ENCODE data around the gene MYO18B.

The MYO18B gene

DNA sequence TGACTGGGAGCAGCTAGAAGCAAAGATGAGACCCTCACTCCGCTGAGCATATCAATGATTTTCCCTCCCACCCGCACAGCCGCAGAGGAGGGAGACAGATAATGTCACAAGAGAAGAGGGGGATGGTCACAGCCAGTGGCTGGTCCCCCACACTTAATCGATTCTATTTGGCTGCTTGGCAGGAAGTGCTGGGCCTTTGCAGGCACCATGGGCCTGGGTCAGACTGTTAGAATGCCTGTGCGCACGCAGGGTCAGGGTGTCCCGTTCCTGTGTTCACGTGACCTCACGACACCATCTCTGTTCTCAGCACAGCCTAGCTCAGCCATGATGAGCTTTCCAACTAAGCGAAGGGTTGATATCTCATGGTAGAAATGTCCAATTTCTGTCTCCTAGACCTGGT is 107.0 kb downstream of the MYO18B start:
- no peaks in the 10 kb centered on the region for H3K36me3 ChIP-seq
- no peak overlapping the region for H3K4me3 ChIP-seq
- no peak overlapping the region for H3K27ac ChIP-seq
- TF ChIP-seq, protein P1, sequence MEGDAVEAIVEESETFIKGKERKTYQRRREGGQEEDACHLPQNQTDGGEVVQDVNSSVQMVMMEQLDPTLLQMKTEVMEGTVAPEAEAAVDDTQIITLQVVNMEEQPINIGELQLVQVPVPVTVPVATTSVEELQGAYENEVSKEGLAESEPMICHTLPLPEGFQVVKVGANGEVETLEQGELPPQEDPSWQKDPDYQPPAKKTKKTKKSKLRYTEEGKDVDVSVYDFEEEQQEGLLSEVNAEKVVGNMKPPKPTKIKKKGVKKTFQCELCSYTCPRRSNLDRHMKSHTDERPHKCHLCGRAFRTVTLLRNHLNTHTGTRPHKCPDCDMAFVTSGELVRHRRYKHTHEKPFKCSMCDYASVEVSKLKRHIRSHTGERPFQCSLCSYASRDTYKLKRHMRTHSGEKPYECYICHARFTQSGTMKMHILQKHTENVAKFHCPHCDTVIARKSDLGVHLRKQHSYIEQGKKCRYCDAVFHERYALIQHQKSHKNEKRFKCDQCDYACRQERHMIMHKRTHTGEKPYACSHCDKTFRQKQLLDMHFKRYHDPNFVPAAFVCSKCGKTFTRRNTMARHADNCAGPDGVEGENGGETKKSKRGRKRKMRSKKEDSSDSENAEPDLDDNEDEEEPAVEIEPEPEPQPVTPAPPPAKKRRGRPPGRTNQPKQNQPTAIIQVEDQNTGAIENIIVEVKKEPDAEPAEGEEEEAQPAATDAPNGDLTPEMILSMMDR (IDR thresholded peaks at IDR 0.05): no peak
- no peak for DNase-seq
- intact Hi-C loops (cut with DNase I; ENCODE audit: low total_unique reads): no loop called here
- no peaks in the 10 kb centered on the region for H3K9me3 ChIP-seq
- H3K4me1 ChIP-seq: no peaks in the 10 kb centered on the region
- no peaks in the 10 kb centered on the region for H3K27me3 ChIP-seq

- no peak for DNase-seq
These were observed 107.5 kb downstream of the MYO18B start for GRCh38 chr22:25849522-25849921.

GRCh38 chr22:25852223-25852622 is 110.2 kb downstream of the MYO18B start:
- H3K4me3 ChIP-seq: no peak overlapping the region
- intact Hi-C loops (cut with DNase I; ENCODE audit: low total_unique reads): no loop called here
- no peak overlapping the region for H3K27ac ChIP-seq
- no peak for DNase-seq
- H3K9me3 ChIP-seq: no peaks in the 10 kb centered on the region
- H3K27me3 ChIP-seq: no peaks in the 10 kb centered on the region
- H3K36me3 ChIP-seq: no peaks in the 10 kb centered on the region
- TF ChIP-seq, protein P1 (IDR thresholded peaks at IDR 0.05): no peak
- H3K4me1 ChIP-seq: no peaks in the 10 kb centered on the region

More at GRCh38 chr22:25849522-25849921, 107.5 kb downstream of the MYO18B start:
- H3K27me3 ChIP-seq: no peaks in the 10 kb centered on the region
- intact Hi-C loops (cut with DNase I; ENCODE audit: low total_unique reads): no loop called here
- H3K4me3 ChIP-seq: no peak overlapping the region
- H3K9me3 ChIP-seq: no peaks in the 10 kb centered on the region
- H3K27ac ChIP-seq: no peak overlapping the region
- no peaks in the 10 kb centered on the region for H3K36me3 ChIP-seq
- TF ChIP-seq, protein P1 (IDR thresholded peaks at IDR 0.05): no peak
- no peaks in the 10 kb centered on the region for H3K4me1 ChIP-seq

DNA sequence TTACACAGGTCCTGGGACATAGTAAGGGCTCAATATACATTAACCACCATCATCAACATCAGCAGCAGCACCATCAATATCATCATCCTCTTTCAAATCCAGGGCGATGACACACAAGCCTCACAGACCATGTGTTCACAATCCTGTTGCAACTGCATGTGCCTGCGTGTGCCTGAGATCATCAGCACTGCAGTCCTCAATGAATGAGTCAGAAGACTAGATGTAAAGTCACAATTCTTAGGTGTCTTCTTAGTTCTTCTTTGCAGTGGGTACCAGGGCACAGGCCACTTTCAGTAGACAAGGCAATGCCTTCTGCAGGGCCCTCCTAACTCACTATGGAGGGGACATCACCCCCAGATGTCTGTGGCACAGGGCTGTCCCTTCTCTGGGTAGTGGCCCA is 111.1 kb downstream of the MYO18B start:
- intact Hi-C loops (cut with DNase I; ENCODE audit: low total_unique reads): no loop called here

DNA sequence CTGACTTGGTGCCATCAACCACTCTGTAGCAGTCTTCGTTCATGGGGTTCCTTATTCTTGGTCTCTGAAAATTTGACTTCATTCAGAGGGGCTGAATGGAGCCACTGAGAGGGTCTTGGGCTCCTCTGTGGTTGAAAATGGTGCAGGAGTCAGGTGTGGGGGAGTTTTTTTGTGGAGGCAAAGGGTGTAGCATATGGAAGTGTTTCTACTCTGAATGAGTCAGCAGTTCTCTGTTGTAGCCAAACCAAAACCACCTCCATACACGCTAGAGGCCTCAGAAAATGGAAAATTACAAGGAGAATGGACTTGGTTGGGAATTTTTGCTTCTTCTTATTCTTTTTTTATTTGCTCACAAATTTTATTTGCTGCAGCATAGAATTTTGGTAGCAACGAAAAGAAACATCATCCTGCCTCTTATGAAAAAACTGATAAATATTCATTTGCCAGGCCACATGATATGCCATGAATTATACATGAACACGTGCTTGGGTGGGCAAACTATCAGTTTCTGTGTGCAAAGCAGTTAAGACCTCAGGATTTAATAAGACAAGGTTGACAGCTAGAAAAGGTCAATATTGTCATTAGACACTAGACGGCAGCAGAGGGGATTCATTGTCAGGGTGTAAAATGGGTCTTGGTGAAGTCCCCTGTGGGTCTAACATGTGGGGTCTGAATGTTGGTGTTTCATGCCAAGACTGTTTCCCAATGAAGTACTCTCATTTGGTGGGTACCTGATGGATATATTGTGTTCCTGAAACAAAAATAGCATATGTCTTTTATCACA is 111.7 kb downstream of the MYO18B start:
- TF ChIP-seq, protein P1 (IDR thresholded peaks at IDR 0.05): no peak
- Histone ChIP-seq H3K4me1 (no peaks in the 10 kb centered on the region), H3K27ac (no peak overlapping the region), H3K36me3 (no peaks in the 10 kb centered on the region), H3K4me3 (no peak overlapping the region), H3K27me3 (no peaks in the 10 kb centered on the region), H3K9me3 (no peaks in the 10 kb centered on the region)
- intact Hi-C loops (cut with DNase I; ENCODE audit: low total_unique reads): no loop called here
- no peak for DNase-seq

More for the DNA sequence above, 111.1 kb downstream of the MYO18B start:
- Histone ChIP-seq H3K27ac (no peak overlapping the region), H3K4me1 (no peaks in the 10 kb centered on the region), H3K36me3 (no peaks in the 10 kb centered on the region), H3K27me3 (no peaks in the 10 kb centered on the region), H3K4me3 (no peak overlapping the region), H3K9me3 (no peaks in the 10 kb centered on the region)
- DNase-seq: no peak
- TF ChIP-seq, protein P1 (IDR thresholded peaks at IDR 0.05): no peak

All from tibial artery (tissue), 4 donors.